Suprapubic skin (tissue), 4 donors: ENCODE measurements around the gene CDH7. TPM values are rescaled to one million over a fixed set of nuclear protein-coding genes. Genes with fewer than 3 reads are reported as not detected.

Experiments
- DNase-seq, 2 donors: peaks; one replicate each; pipeline ENCODE4 v3.0.0-alpha.2; 2019; ENCODE audit warnings: low spot score in 2 of 2
- H3K27ac ChIP-seq: fragments of 200-600 bp; sonication (generic); one replicate; pipeline ENCODE4 v1.5.1; 2019
- H3K27me3 ChIP-seq: fragments of 200-600 bp; sonication (generic); one replicate; pipeline ENCODE4 v1.5.1; 2019
- H3K36me3 ChIP-seq: fragments of 200-600 bp; sonication (generic); one replicate; pipeline ENCODE4 v1.5.1; 2019
- H3K4me1 ChIP-seq: fragments of 200-600 bp; sonication (generic); one replicate; pipeline ENCODE4 v1.5.1; 2019
- H3K4me3 ChIP-seq: fragments of 200-600 bp; sonication (generic); one replicate; pipeline ENCODE4 v1.5.1; 2019; ENCODE audit warnings: mild to moderate bottlenecking
- H3K9me3 ChIP-seq: fragments of 200-600 bp; sonication (generic); one replicate; pipeline ENCODE4 v1.5.1; 2019
- EP300 ChIP-seq: sonication (generic); formaldehyde crosslinking; IDR thresholded peaks from one replicate; pipeline ENCODE4 v1.6.1; 2017; ENCODE audit warnings: antibody characterized with exemption
- POLR2A ChIP-seq, 2 donors: fragments of 450-650 bp; IDR thresholded peaks; one replicate each; pipeline ENCODE4 v1.6.1; 2017; ENCODE audit warnings: antibody characterized with exemption in 2 of 2, mild to moderate bottlenecking in 2 of 2, moderate library complexity in 2 of 2
- POLR2AphosphoS5 ChIP-seq, 3 donors: sonication (generic); formaldehyde crosslinking; IDR thresholded peaks; one replicate each; pipeline ENCODE4 v1.6.1; 2017; ENCODE audit warnings: antibody characterized with exemption in 3 of 3
- WGBS: methylation state at CpG from one replicate; pipeline ENCODE4 v1.1.5; 2018; 5-methylcytosine and 5-hydroxymethylcytosine counted together
- total RNA-seq, 4 donors: library from RNA; depleted of rRNA; stranded (reverse); fragments of >200 nt; gene quantifications; one replicate each; pipeline ENCODE4 v1.1.0, GENCODE V29; 2016
- TF ChIP-seq, protein P1 (sequence below), 2 donors: fragments of 200-600 bp in 1 of 2; fragments of 450-650 bp in 1 of 2; sonication (generic) in 1 of 2; IDR thresholded peaks; one replicate each; pipeline ENCODE4 v1.5.1; 2016 to 2019; ENCODE audit warnings: antibody characterized with exemption in 2 of 2, mild to moderate bottlenecking in 1 of 2, moderate library complexity in 1 of 2

CDH7 gene, protein sequence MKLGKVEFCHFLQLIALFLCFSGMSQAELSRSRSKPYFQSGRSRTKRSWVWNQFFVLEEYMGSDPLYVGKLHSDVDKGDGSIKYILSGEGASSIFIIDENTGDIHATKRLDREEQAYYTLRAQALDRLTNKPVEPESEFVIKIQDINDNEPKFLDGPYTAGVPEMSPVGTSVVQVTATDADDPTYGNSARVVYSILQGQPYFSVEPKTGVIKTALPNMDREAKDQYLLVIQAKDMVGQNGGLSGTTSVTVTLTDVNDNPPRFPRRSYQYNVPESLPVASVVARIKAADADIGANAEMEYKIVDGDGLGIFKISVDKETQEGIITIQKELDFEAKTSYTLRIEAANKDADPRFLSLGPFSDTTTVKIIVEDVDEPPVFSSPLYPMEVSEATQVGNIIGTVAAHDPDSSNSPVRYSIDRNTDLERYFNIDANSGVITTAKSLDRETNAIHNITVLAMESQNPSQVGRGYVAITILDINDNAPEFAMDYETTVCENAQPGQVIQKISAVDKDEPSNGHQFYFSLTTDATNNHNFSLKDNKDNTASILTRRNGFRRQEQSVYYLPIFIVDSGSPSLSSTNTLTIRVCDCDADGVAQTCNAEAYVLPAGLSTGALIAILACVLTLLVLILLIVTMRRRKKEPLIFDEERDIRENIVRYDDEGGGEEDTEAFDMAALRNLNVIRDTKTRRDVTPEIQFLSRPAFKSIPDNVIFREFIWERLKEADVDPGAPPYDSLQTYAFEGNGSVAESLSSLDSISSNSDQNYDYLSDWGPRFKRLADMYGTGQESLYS
- total RNA-seq = under 1 TPM in 1 of 4 donors, not detected in 3; 0.24 TPM

DNA sequence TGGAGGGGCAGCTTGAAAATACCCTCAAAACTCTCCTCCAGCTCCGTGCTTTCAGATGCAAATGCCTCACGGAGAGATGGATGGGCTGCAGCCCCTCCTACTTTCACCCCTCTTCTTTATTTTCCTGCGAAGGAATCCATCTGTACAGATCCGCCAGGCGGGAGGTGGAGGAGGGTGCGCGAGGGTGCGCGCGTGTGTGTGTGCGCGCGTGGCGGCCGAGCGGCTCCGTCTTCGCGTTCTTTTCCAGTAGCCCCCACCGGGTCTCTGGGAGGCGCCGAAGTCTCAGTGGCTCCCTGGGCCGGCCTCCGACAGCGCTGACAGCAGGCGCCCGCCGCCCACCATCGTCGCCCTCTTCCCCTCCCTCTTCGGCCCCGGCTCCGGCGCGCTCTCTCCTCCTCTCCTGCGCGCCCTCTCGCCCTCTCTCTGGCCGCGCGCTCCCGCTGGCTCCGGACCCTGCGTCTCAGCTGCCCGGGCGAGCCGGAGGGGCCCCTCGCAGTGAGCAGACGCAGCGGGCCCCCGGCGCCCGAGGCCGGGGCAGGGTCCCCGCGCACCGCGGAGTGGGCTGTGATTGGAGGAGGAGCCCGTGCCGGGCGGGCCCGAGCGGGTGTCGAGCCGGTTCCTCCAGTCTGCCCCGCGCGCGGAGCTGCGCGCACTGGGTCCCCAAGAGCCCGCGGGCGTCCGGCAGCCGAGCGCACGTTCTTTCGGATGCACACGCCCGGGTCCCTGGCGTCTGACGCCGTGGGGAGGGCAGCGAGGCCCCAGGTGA is at the start of gene CDH7:
Gene CDH7, plus strand, starts transcription at position 624 of the 766 bp plus-strand sequence. CDS start 11,831 bp downstream, outside the sequence.
- no peaks in the 10 kb centered on the region for H3K36me3 ChIP-seq
- no peak within 1 kb of the TSS for H3K27ac ChIP-seq
- H3K27me3 ChIP-seq = peaks cover 29% of the 10 kb centered on the region
- H3K9me3 ChIP-seq = no peaks in the 10 kb centered on the region
- H3K4me1 ChIP-seq = peaks cover 10% of the 10 kb centered on the region
- TF ChIP-seq EP300 (no peak), POLR2A (IDR thresholded peaks at IDR 0.05) (no peak), POLR2AphosphoS5 (IDR thresholded peaks at IDR 0.05) (no peak)
- TF ChIP-seq, protein P1, sequence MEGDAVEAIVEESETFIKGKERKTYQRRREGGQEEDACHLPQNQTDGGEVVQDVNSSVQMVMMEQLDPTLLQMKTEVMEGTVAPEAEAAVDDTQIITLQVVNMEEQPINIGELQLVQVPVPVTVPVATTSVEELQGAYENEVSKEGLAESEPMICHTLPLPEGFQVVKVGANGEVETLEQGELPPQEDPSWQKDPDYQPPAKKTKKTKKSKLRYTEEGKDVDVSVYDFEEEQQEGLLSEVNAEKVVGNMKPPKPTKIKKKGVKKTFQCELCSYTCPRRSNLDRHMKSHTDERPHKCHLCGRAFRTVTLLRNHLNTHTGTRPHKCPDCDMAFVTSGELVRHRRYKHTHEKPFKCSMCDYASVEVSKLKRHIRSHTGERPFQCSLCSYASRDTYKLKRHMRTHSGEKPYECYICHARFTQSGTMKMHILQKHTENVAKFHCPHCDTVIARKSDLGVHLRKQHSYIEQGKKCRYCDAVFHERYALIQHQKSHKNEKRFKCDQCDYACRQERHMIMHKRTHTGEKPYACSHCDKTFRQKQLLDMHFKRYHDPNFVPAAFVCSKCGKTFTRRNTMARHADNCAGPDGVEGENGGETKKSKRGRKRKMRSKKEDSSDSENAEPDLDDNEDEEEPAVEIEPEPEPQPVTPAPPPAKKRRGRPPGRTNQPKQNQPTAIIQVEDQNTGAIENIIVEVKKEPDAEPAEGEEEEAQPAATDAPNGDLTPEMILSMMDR (IDR thresholded peaks at IDR 0.05) = no peak
- H3K4me3 ChIP-seq = peak within 1 kb of the TSS; percentile 48
- WGBS = 3% methylated on average over 30 of the region's 85 CpGs
- DNase-seq = no peak

DNA sequence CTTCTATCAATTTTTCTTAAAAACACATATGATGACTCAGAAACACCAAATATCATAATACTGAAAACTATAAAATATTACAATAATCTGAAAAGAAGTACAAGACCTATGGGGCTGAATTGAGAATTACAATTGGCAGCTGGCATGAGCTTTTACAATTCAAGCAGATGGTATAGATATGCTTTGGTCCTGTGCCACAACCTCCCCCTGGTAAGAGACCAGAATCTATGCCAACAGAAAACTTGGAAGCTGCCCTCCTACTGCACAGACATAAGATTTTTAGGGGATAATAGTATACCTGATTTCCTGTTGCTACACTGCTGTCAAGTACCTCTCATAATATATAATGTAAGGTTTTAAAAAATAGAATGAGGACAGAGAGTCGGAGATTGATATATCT is 46.8 kb upstream of the CDH7 start:
- no peaks in the 10 kb centered on the region for H3K27me3 ChIP-seq
- H3K36me3 ChIP-seq = no peaks in the 10 kb centered on the region
- no peaks in the 10 kb centered on the region for H3K4me1 ChIP-seq
- no peak for DNase-seq
- TF ChIP-seq, protein P1 (IDR thresholded peaks at IDR 0.05) = no peak
- TF ChIP-seq POLR2A (IDR thresholded peaks at IDR 0.05) (no peak), EP300 (no peak), POLR2AphosphoS5 (IDR thresholded peaks at IDR 0.05) (no peak)
- WGBS = 78% methylated on average over 1 of the region's 1 CpG
- H3K9me3 ChIP-seq = no peaks in the 10 kb centered on the region
- no peak overlapping the region for H3K27ac ChIP-seq
- H3K4me3 ChIP-seq = no peak overlapping the region

DNA sequence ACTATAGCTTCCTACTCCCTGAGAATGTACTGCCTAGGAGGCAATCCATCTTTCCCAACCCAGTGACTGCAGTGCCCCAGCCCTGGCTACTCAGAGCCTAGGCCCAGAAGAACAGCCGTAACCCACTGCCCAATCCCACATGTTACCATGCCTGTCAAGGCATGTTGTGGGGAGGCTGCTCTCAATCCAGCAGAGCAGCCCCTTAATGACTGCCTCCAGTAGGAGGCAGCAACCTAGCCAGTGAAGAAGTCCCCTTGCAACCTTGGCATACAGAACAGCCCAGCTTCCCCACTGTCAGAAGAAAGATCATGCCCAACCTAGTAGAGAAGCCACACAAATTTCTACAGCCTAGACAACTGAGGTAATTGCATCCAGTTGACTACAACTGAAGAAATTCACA is 44.2 kb upstream of the CDH7 start:
- no peak overlapping the region for H3K27ac ChIP-seq
- no peak overlapping the region for H3K4me3 ChIP-seq
- H3K4me1 ChIP-seq = no peaks in the 10 kb centered on the region
- H3K27me3 ChIP-seq = no peaks in the 10 kb centered on the region
- WGBS = 100% methylated on average over 1 of the region's 1 CpG
- H3K36me3 ChIP-seq = no peaks in the 10 kb centered on the region
- no peaks in the 10 kb centered on the region for H3K9me3 ChIP-seq
- TF ChIP-seq POLR2AphosphoS5 (IDR thresholded peaks at IDR 0.05) = no peak
- no peak for TF ChIP-seq EP300
- TF ChIP-seq, protein P1 (IDR thresholded peaks at IDR 0.05) = no peak
- no peak for TF ChIP-seq POLR2A (IDR thresholded peaks at IDR 0.05)
- no peak for DNase-seq

DNA sequence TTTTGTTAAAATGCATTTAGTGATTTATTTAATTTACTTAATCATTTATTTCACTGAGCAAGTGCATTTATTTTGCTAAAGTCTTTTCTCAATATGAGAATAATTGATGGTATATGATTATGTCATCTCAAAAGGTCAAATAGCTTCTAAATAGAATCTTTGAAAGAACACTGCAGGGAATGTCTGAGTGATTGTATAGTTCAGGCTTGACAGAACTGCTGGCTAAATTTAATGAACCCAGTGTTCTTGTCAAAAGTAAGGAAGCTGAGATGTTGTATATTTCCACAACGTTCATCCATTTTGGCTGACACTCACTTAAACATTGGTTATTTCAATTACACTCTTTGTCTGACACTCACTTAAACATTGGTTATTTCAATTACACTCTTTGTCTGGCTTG is 39.3 kb upstream of the CDH7 start:
- TF ChIP-seq, protein P1 (IDR thresholded peaks at IDR 0.05) = no peak
- TF ChIP-seq POLR2AphosphoS5 (IDR thresholded peaks at IDR 0.05) = no peak
- no peak for TF ChIP-seq EP300
- TF ChIP-seq POLR2A (IDR thresholded peaks at IDR 0.05) = no peak
- H3K4me1 ChIP-seq = no peaks in the 10 kb centered on the region
- no peak for DNase-seq
- H3K4me3 ChIP-seq = no peak overlapping the region
- no peaks in the 10 kb centered on the region for H3K36me3 ChIP-seq
- H3K27ac ChIP-seq = no peak overlapping the region
- WGBS = 40% methylated on average over 1 of the region's 1 CpG
- H3K9me3 ChIP-seq = no peaks in the 10 kb centered on the region
- H3K27me3 ChIP-seq = no peaks in the 10 kb centered on the region
